Stimulated activated CD8-positive, alpha-beta memory T cell treated with anti-CD3 and anti-CD28 coated beads, Interleukin-7, amount 100 ng/mL, for 24 hours (primary cell): ENCODE measurements around the gene CLUH.

Source experiments
- DNase-seq: peaks from one replicate; pipeline ENCODE4 v3.0.0-alpha.2; 2020; ENCODE audit warnings: low read depth

CLUH gene

GRCh38 chr17:2718150-2718938 is 6.8 kb upstream of the CLUH start:
- no peak for DNase-seq

- no peak for DNase-seq
These were observed 5.1 kb upstream of the CLUH start for GRCh38 chr17:2716649-2717048.

GRCh38 chr17:2713881-2714280 is 2.3 kb upstream of the CLUH start:
- DNase-seq, result no peak

- DNase-seq, result no peak
These were observed 908 bp upstream of the CLUH start for GRCh38 chr17:2712300-2713043.

GRCh38 chr17:2710803-2711607 is 559 bp downstream of the CLUH start:
- DNase-seq, result no peak

- DNase-seq, result no peak
These were observed 1.3 kb downstream of the CLUH start for GRCh38 chr17:2710071-2710802.

GRCh38 chr17:2709183-2709661 is 2.3 kb downstream of the CLUH start:
- no peak for DNase-seq

- no peak for DNase-seq
These were observed 2.9 kb downstream of the CLUH start for GRCh38 chr17:2708585-2709182.

GRCh38 chr17:2707721-2708584 is 3.6 kb downstream of the CLUH start:
- no peak for DNase-seq

- no peak for DNase-seq
These were observed 4.6 kb downstream of the CLUH start for GRCh38 chr17:2706911-2707510.

GRCh38 chr17:2705888-2706795 is 5.4 kb downstream of the CLUH start:
- no peak for DNase-seq

- no peak for DNase-seq
These were observed 6.3 kb downstream of the CLUH start for GRCh38 chr17:2705263-2705662.

- DNase-seq, result no peak
These were observed 6.7 kb downstream of the CLUH start for GRCh38 chr17:2704890-2705248.

GRCh38 chr17:2704031-2704889 is 7.3 kb downstream of the CLUH start:
- no peak for DNase-seq

GRCh38 chr17:2703606-2704005 is 8.0 kb downstream of the CLUH start:
- DNase-seq, result no peak

- no peak for DNase-seq
These were observed 8.4 kb downstream of the CLUH start for GRCh38 chr17:2703181-2703580.

GRCh38 chr17:2701996-2702741 is 9.4 kb downstream of the CLUH start:
- DNase-seq, result no peak
